SK-N-SH (cell line): ENCODE results near the gene NOL4L. TPM values are rescaled to one million over a fixed set of nuclear protein-coding genes. Genes with fewer than 3 reads are reported as not detected.

ENCODE experiments used
- CTCF ChIA-PET: fragments of 300-600, 350-600 bp; formaldehyde crosslinking; extraction: SDS; loops from one replicate; lab custom pipeline; 2021; lab: Yijun Ruan, JAX
- POLR2A ChIA-PET: fragments of 350-600 bp; sonication (Branson Sonifier 250); formaldehyde crosslinking; extraction: SDS; loops from one replicate; lab custom pipeline; 2020; ENCODE audit warnings: antibody characterized with exemption, inconsistent platforms; lab: Yijun Ruan, JAX
- DNase-seq: peaks from one replicate; pipeline ENCODE4 v3.0.0; 2012
- H2AFZ ChIP-seq: fragments of 200-600 bp; sonication (generic); 2 replicates; pipeline ENCODE4 v1.8.1; 2016; ENCODE audit warnings: antibody characterized with exemption, mild to moderate bottlenecking, low read depth
- H3F3A ChIP-seq: fragments of 200-600 bp; sonication (generic); replicated peaks from 2 replicates; pipeline ENCODE3; 2016; ENCODE audit warnings: antibody characterized with exemption, mild to moderate bottlenecking; ENCODE audit not compliant: insufficient read depth
- H3K27ac ChIP-seq, 2 experiments: fragments of 200-500 bp in 1 of 2; fragments of 200-600 bp in 1 of 2; sonication (Bioruptor generic) in 1 of 2; sonication (generic), shearing (Covaris generic) in 1 of 2; 2 replicates each; pipeline versions ENCODE4 v1.5.1 to v1.6.1; 2014 to 2016; ENCODE audit warnings: low read depth in 2 of 2, inconsistent platforms in 1 of 2, low read length in 1 of 2, mild to moderate bottlenecking in 1 of 2, mixed read lengths in 1 of 2
- H3K27me3 ChIP-seq: fragments of 200-600 bp; sonication (generic), shearing (Covaris generic); 2 replicates; pipeline ENCODE4 v1.6.1; 2016; ENCODE audit warnings: mixed run types; ENCODE audit not compliant: insufficient read depth
- H3K36me3 ChIP-seq, 2 experiments: fragments of 200-500 bp in 1 of 2; fragments of 200-600 bp in 1 of 2; sonication (Bioruptor generic) in 1 of 2; sonication (generic) in 1 of 2; replicated peaks in 1 of 2; 2 replicates each; pipeline versions ENCODE3 to v1.5.1; 2014 to 2016; ENCODE audit warnings: low read length in 1 of 2, mild to moderate bottlenecking in 1 of 2; ENCODE audit not compliant: insufficient read depth in 2 of 2, control insufficient read depth in 1 of 2
- H3K4me1 ChIP-seq, 2 experiments: fragments of 200-500 bp in 1 of 2; fragments of 200-600 bp in 1 of 2; sonication (Bioruptor generic) in 1 of 2; sonication (generic), shearing (Covaris generic) in 1 of 2; 2 replicates each; pipeline versions ENCODE4 v1.5.1 to v1.6.1; 2014 to 2016; ENCODE audit warnings: low read depth in 1 of 2, low read length in 1 of 2, mixed run types in 1 of 2; ENCODE audit not compliant: insufficient read depth in 2 of 2, control insufficient read depth in 1 of 2
- H3K4me2 ChIP-seq: fragments of 200-600 bp; sonication (generic), shearing (Covaris generic); 2 replicates; pipeline ENCODE4 v1.6.1; 2017; ENCODE audit warnings: mixed run types
- H3K4me3 ChIP-seq, 2 experiments: fragments of 200-500 bp in 1 of 2; fragments of 200-600 bp in 1 of 2; sonication (Bioruptor generic) in 1 of 2; sonication (generic), shearing (Covaris generic) in 1 of 2; 2 replicates each; pipeline versions ENCODE4 v1.5.1 to v1.8.1; 2014 to 2016; ENCODE audit warnings: low read depth in 2 of 2, inconsistent platforms in 1 of 2, low read length in 1 of 2, mild to moderate bottlenecking in 1 of 2, mixed read lengths in 1 of 2, moderate library complexity in 1 of 2
- H3K79me2 ChIP-seq: fragments of 200-600 bp; sonication (generic); 2 replicates; pipeline ENCODE4 v1.8.1; 2017; ENCODE audit warnings: mild to moderate bottlenecking; ENCODE audit not compliant: insufficient read depth
- H3K9ac ChIP-seq: fragments of 200-600 bp; sonication (generic); 2 replicates; pipeline ENCODE4 v1.6.1; 2017; ENCODE audit warnings: mixed run types
- H3K9me2 ChIP-seq: fragments of 200-600 bp; sonication (generic); 2 replicates; pipeline ENCODE4 v1.6.1; 2017; ENCODE audit warnings: mixed run types
- H3K9me3 ChIP-seq: fragments of 200-600 bp; sonication (generic); 2 replicates; pipeline ENCODE4 v1.6.1; 2017; ENCODE audit warnings: mixed run types, mild to moderate bottlenecking, moderate library complexity
- H4K20me1 ChIP-seq: fragments of 200-600 bp; sonication (generic); 2 replicates; pipeline ENCODE4 v1.6.1; 2017; ENCODE audit warnings: mild to moderate bottlenecking, mixed run types; ENCODE audit not compliant: insufficient read depth
- ELF1 ChIP-seq: IDR thresholded peaks from 2 replicates; pipeline ENCODE4 v1.4.0; 2012
- FOSL2 ChIP-seq: IDR thresholded peaks from 2 replicates; pipeline ENCODE4 v1.4.0; 2012; ENCODE audit warnings: low read depth, mild to moderate bottlenecking, moderate library complexity, borderline replicate concordance
- FOXJ3 ChIP-seq: sonication (generic); formaldehyde crosslinking; IDR thresholded peaks from 2 replicates; pipeline ENCODE4 v1.5.1; 2020; ENCODE audit warnings: mild to moderate bottlenecking, missing genetic modification reagents
- FOXM1 ChIP-seq: IDR thresholded peaks from 2 replicates; pipeline ENCODE4 v1.4.0; 2012; ENCODE audit warnings: low read depth, mild to moderate bottlenecking
- GABPA ChIP-seq: IDR thresholded peaks from 2 replicates; pipeline ENCODE4 v1.4.0; 2012; ENCODE audit warnings: low read depth, mild to moderate bottlenecking
- GATA2 ChIP-seq: sonication (generic); formaldehyde crosslinking; IDR thresholded peaks from 2 replicates; pipeline ENCODE4 v1.5.0; 2020; ENCODE audit warnings: mild to moderate bottlenecking, missing genetic modification reagents
- POLR2AphosphoS5 ChIP-seq: IDR thresholded peaks from 2 replicates; pipeline ENCODE4 v1.6.1; 2012; ENCODE audit warnings: low read depth, low read length
- RCOR1 ChIP-seq: fragments of 150-350 bp; IDR thresholded peaks from 2 replicates; pipeline ENCODE4 v1.6.1; 2017; ENCODE audit warnings: antibody characterized with exemption, low read length
- SIN3A ChIP-seq: IDR thresholded peaks from 2 replicates; pipeline ENCODE4 v1.6.1; 2012; ENCODE audit warnings: low read depth, mild to moderate bottlenecking, low read length, moderate library complexity, borderline replicate concordance
- TCF12 ChIP-seq: IDR thresholded peaks from 2 replicates; pipeline ENCODE4 v1.4.0; 2012
- WGBS: methylation state at CpG from one replicate; pipeline ENCODE4 v1.1.6; 2017; ENCODE audit warnings: low lambda C conversion rate; 5-methylcytosine and 5-hydroxymethylcytosine counted together
- polyA plus RNA-seq, 3 experiments: library from polyadenylated mRNA; depleted of rRNA; stranded (reverse); fragments of >200 nt; gene quantifications; 2 replicates each; pipeline ENCODE4 v1.2.3, GENCODE V29; 2012
- TF ChIP-seq, protein P1 (sequence below): IDR thresholded peaks from 2 replicates; pipeline ENCODE4 v1.4.0; 2012; ENCODE audit warnings: low read depth, borderline replicate concordance

NOL4L gene
- polyA plus RNA-seq, 1 of the 3 experiments (the other 2 are of a cell fraction), result 14.3 TPM

DNA sequence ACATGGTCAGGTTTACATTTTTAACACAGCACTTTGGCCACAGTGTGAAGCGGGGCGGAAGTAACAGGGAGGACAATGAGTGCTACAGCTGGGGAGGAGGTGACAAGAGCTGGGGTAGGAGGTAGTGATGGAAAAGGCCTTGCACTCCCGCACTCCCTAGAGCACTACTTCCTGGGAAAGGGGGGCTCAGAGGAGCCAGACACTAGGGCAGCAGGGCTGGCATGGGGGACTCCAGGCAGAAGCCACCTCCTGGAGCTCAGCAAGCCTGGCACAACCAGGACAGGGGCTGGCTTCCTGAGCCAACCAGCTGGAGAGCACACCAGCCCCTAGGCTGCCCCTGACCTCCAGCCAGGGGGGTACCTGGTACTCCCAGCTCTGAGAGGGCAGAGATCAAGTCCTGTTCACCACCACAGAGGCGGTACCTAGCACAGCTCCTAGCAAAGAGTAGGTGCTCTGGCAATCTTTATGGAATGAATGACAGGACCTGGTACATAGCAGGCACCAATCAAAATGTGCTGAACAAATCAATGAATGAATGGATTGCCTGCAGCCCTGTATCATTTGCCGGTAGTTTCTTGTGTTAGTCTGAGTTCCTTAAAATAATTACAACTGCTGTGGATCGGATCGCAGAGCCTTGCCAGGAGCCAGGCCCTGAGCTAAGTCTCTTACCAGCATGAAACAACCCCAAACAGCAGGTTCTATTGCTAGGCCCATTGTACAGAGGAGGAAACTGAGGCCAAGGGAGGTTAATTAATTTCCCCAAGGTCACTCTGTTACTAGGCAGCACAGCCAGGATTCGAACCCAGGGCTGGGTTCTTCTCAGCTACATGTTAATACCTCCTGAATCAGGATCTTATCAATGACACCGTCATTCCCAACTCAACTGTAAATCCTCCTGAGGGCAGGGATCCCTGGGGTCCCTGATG is 15.5 kb downstream of the NOL4L start:
- no peaks in the 10 kb centered on the region for H4K20me1 ChIP-seq
- no peak overlapping the region for H3K4me3 ChIP-seq
- H3K9me2 ChIP-seq, result no peaks in the 10 kb centered on the region
- no peaks in the 10 kb centered on the region for H3F3A ChIP-seq
- no peak for TF ChIP-seq POLR2AphosphoS5
- no peak for TF ChIP-seq FOSL2
- TF ChIP-seq, protein P1, sequence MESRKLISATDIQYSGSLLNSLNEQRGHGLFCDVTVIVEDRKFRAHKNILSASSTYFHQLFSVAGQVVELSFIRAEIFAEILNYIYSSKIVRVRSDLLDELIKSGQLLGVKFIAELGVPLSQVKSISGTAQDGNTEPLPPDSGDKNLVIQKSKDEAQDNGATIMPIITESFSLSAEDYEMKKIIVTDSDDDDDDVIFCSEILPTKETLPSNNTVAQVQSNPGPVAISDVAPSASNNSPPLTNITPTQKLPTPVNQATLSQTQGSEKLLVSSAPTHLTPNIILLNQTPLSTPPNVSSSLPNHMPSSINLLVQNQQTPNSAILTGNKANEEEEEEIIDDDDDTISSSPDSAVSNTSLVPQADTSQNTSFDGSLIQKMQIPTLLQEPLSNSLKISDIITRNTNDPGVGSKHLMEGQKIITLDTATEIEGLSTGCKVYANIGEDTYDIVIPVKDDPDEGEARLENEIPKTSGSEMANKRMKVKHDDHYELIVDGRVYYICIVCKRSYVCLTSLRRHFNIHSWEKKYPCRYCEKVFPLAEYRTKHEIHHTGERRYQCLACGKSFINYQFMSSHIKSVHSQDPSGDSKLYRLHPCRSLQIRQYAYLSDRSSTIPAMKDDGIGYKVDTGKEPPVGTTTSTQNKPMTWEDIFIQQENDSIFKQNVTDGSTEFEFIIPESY, result no peak
- no peak for TF ChIP-seq FOXJ3
- no peak for TF ChIP-seq RCOR1
- TF ChIP-seq FOXM1, result no peak
- no peak for TF ChIP-seq GABPA
- TF ChIP-seq, all 33 proteins: peak for 0
- H3K27me3 ChIP-seq, result no peaks in the 10 kb centered on the region; the same call in 1 of the 2 replicates
- DNase-seq, result no peak
- no peak overlapping the region for H3K9ac ChIP-seq
- no peak overlapping the region for H3K27ac ChIP-seq
- H3K4me1 ChIP-seq, result peaks cover 0 to 20% of the 10 kb centered on the region in 2 experiments; a peak in 1 of 4 replicates
- ChIA-PET POLR2A (interaction anchor here (1.2 kb wide), 1 partner anchor 41 kb away, joined by 3 read pairs; no protein-coding TSS in a partner anchor), CTCF (interaction anchor here (1.1 to 2.5 kb wide), 2 partner anchors 48 to 83 kb away, joined by 5 to 14 read pairs; no protein-coding TSS in a partner anchor)
- H3K9me3 ChIP-seq, result no peaks in the 10 kb centered on the region
- H2AFZ ChIP-seq, result no peak overlapping the region
- no peak overlapping the region for H3K4me2 ChIP-seq
- no peaks in the 10 kb centered on the region for H3K36me3 ChIP-seq
- no peaks in the 10 kb centered on the region for H3K79me2 ChIP-seq
- WGBS, result 89% methylated on average over 6 of the region's 9 CpGs

DNA sequence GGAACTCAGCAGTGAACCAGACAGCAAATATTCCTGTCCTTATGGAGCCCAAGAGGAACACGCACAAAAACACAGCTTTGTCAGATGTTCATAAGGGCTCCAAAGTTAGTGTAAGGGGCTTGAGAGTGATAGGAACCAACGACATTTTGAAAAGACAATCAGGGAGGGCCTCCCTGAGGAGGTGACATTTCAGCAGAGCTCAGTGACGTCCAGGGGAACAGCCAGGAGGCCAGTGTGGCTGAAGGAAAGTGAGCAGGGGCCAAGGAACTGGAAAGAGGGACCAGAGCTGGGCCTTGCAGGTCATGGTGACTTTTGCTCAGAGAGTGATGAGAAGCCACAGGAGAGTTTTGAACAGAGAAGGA is 16.1 kb downstream of the NOL4L start:
- CTCF ChIA-PET, result interaction anchor here (1.1 to 2.5 kb wide), 2 partner anchors 47 to 84 kb away, joined by 5 to 14 read pairs; no protein-coding TSS in a partner anchor
- POLR2A ChIA-PET, result interaction anchor here (1.2 kb wide), 1 partner anchor 40 kb away, joined by 3 read pairs; no protein-coding TSS in a partner anchor
- Histone ChIP-seq H2AFZ (no peak overlapping the region), H3K27ac (no peak overlapping the region), H3K9me3 (no peaks in the 10 kb centered on the region), H3F3A (no peaks in the 10 kb centered on the region), H4K20me1 (no peaks in the 10 kb centered on the region), H3K79me2 (no peaks in the 10 kb centered on the region), H3K36me3 (no peaks in the 10 kb centered on the region), H3K4me3 (no peak overlapping the region), H3K4me1 (peaks cover 0 to 20% of the 10 kb centered on the region in 2 experiments; a peak in 1 of 4 replicates), H3K9me2 (no peaks in the 10 kb centered on the region), H3K9ac (no peak overlapping the region), H3K27me3 (no peaks in the 10 kb centered on the region; the same call in 1 of the 2 replicates), H3K4me2 (no peak overlapping the region)
- DNase-seq, result no peak
- 48% methylated on average over 3 of the region's 3 CpGs for WGBS
- no peak for TF ChIP-seq SIN3A
- TF ChIP-seq FOXJ3, result no peak
- TF ChIP-seq ELF1, result no peak
- no peak for TF ChIP-seq GATA2
- no peak for TF ChIP-seq TCF12
- no peak for TF ChIP-seq FOSL2
